Renal pelvis (tissue), 4 donors: Measurements from ENCODE around the gene CDHR2. TPM values are rescaled to one million over a fixed set of nuclear protein-coding genes. Genes with fewer than 3 reads are reported as not detected.

Source experiments
- DNase-seq: peaks from one replicate; pipeline ENCODE4 v3.0.0-alpha.2; 2013
- polyA plus RNA-seq, 3 donors: library from polyadenylated mRNA; unstranded; fragments of 120-200 nt; gene quantifications; one replicate each; pipeline ENCODE4 v1.2.1, GENCODE V29; 2013; ENCODE audit not compliant: insufficient read length in 3 of 3

Gene CDHR2
- polyA plus RNA-seq, 3 donors = 25.0 to 26.1 (median 26.0) TPM

DNA sequence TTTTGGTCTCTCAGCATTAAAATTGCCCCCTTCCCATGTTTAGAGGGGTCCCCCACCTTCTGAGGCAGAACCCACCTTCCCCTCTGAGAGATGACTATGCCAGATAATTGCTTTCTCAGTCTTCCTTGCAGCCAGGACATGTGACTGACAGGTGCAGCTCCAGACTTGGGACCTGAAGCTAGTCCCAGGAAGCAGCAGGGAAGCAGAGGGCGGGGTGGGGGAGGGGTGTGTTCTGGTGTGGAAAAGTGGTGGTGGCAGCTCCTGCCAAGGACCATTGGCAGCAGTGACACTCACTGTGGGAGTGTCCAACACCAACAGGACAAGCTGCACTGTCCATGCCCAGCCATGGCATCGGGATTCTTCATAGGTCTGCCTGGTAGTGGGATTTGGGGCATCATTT lies 83.6 kb downstream of the CDHR2 start:
- DNase-seq = no peak

DNA sequence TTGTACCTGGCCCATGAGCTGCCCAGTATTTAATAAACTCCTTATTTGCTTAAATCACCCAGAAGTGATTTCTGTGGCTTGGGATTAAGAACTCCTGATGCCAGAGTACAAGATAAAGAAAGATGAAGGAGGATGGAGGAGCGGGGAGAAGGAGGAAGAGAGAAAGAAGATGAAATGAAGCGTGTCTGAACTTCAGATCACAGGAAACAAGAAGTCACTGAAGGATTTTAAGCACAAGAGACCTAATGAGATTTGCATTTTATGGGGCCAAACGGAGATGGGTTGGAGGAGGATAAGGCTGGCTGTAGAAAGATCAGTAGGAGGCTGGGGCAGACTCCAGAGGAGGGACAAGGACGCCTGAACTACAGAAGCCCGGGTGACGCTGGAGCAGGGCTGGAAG lies 84.5 kb downstream of the CDHR2 start:
- no peak for DNase-seq

DNA sequence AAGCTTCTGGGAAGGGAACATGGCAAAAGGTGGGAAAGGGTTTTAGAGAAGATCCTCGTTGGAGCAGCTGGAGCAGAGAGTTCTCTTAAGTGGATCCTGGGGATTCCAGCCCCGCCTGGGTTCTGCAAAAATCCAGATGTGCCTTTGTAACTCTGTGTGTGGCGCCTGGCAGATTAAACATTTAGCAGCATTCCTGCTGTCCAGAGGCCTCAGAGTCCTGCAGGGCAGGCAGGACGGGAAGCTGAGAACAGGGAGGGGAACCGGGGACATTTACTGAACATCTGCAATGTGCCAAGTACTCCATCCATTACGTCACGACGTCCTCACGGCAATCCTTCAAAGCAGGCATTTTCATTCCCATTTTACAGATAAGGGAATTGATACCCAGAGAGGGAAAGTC lies 87.3 kb downstream of the CDHR2 start:
- no peak for DNase-seq

DNA sequence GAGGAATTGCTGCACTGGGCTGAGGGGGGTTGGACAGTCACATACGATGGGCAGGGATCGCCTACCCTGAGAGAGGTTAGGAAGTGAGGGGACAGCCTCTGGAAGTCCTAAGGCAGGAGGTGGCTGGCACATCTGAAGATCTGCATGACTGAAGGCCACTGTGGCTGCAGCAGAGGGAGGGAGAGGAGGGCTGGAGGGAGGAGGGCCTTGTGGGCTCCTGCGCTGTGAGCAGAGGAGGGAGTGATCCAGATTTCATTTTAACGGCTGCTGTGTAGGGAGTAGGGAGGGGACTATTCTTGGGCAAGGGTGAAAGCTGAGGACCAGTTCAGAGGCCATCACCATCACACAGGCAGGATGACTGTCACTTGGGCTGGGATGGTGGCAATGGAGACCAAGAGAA lies 88.4 kb downstream of the CDHR2 start:
- no peak for DNase-seq

DNA sequence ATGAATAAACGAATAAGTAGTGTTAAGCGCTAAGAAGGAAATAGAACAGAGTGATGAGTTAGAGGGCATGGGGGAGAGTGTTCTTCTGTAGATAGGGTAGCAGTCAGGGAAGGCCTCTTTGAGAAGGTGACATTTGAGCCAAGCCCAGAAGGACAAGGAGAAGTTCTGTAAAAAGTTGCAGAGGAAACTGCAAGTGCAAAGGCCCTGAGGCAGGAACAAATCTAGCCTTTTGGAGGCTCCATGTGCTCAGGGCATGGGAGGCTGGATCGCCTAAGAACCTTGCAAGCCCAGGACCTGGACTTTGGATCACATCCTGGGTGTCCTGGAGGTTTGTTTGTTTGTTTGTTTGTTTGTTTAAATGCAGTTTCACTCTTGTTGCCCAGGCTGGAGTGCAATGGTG lies 89.3 kb downstream of the CDHR2 start:
- DNase-seq = no peak

DNA sequence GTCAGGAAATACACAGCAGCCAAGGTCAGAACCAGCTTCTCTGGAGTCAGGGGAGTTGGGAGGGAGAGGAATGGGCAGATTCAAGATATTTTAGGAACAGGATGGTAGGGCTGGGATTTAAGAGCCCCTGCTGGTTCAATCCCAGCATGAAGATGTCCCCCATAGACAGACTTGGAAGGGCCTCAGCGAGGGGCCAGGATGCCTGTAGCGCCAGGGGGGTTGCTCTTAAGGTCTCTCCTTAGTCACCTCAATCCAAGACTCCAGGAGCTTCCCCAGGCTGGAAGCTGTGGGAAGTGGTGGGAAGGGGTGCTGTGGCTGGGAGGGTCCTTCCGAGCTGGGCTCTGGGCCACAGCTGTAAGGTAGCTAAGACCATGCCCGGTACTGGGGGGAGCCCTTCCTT lies 90.1 kb downstream of the CDHR2 start:
- no peak for DNase-seq

DNA sequence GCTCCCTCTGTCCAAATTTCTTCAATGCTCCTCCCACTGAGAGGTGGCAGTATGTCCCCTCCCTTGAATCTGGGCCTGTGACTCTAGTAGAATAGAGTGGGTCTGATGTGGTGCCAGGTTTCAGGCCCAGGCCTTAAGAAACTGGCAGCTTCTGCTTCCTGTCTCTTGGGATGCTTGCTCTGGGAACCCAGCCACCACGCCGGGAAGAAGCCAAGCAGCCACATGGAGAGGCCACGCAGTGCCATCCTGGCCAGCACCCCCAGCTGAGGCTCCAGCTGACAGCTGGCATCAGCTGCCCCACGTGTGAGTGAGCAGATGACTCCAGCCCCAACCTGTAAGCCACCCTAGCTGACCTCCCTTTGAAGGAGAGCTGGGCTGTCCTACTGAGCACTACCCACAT lies 90.8 kb downstream of the CDHR2 start:
- no peak for DNase-seq

DNA sequence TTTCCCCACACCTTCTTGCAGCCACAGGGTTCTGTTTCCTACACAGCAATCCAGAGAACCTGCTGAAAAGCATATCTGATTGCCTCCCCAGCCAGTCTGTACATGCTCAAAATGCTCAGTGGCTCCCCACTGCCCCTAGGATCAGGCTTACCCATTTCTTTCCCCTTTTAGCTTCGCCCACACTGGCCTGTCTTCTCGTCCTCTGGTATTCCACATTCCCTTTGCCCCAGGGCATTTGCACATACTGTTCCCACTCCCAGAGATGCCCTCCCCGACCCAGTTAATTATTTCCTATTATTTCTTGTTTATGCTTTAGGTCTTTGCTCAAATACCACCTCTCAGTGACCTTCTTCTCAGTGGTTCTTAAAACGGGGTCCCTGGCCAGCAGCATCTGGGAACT lies 91.5 kb downstream of the CDHR2 start:
- no peak for DNase-seq

DNA sequence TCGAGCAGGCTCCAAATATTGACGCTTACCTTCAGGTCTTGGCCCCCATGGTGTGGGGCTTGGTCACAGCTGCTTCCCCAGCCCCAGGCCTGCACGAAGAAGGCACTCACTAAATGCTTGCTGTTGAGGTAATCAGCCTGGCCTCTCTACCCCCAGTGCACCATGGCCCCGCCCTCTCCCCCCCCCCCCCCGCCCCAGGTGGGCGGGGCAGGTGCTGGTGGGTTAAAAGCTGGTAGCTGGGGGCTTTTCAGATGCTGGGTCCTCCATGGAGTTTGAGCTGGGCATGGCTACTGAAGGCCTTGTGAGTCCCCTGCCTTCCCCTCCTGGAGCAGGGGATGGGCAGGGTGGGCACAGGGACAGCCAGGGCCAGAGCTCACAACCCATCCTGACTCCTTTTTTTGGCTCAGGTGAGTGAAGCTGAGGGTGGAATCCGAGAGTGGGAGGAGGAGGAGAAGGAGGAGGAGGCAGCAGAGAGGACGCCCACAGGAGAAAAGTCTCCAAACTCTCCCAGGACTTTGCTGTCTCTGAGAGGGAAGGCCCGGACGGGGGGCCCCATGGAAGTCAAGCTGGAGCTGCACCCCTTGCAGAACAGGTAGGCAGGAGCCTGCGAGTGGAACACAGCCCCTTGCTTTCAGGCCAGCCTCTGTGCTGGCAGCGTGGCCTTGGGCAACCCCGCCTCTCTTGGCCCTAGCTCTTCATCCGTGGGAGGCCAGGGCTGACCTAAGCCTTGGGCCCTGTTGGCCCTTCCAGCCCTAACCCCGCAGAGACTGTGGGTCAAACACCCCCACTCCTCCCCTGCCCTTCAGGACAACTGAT lies 93.7 kb downstream of the CDHR2 start:
- no peak for DNase-seq

DNA sequence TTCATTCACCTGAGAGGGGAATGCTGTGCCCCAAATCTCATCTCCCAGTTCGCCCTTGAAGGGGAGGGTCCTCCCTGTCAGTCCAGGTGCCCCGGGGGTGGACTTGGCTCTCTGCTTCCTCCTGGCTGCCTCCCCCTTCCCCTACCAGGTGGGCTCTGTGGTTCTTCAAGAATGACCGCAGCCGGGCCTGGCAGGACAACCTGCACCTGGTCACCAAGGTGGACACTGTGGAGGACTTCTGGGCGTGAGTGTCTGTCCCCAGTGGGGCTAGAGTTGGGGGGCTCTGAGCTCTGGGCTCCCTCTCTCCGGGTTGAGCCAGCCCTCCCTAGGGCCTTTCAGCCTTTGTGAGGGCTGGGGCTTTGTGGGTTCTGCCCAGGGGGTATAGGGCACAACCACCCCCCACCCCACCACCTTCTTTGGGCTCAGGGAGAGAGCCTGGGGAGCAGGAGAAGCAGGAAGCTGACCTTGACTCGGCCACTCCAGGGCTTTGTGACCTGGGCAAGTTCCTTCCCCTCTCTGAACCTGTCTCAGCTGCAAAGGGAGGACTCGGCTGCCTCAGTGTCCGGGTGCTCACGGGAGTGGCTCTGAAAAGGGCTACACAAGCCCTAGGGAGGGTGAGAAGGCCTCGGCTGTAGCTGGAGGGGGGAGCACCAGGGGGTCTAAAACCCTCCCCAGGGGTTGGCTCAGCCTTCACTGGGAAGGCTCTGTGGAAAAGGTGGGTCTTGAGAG lies 94.5 kb downstream of the CDHR2 start:
- DNase-seq = no peak

DNA sequence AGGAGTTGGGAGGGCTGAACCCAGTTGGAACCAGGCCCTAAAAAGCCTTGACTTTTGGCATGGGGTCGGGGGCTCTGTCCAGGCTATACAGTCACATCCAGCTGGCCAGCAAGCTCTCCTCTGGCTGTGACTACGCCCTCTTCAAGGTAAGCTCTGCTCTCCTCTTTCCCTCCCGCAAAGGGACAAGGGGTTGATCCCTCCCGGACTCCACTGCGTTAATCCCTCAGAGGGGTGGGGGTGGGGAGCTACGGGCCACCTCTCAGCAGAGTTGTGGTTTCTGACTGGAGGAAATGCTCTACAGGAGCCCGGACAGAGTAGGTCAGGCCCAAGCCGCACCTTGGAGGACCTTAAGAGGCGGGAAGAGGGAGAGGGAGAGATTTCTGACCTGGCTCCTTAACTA lies 95.2 kb downstream of the CDHR2 start:
- no peak for DNase-seq

DNA sequence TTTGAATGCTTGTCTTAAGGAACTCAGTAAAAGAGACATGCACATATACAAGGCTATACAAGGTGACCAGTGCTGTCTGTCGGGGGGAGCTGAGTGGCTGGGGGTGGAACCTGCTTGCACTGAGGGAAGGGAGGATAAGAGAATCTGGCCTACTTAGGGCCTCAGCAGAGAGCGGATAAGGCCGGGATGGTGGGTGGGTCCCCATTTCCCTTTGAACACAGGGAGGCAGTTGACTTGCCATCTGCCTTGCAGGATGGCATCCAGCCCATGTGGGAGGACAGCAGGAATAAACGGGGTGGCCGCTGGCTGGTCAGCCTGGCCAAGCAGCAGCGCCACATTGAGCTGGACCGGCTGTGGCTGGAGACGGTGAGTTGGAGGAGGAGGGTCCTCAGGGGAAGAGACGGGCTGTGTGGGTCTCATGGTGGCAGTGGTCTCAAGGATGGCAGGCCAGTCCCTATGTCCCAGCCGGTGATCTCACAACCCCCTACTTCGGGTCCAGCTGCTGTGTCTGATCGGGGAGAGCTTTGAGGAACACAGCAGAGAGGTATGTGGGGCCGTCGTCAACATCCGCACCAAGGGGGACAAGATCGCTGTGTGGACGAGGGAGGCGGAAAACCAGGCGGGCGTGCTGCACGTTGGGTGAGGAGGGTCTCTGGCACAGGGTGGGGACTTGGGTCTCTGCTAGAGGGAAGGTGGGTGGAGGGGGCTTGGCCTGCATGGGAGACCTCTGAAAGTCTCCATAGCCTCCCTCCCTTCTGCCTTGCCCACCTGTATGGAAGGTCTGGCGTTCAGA lies 95.9 kb downstream of the CDHR2 start:
- DNase-seq = no peak

Other genes starting within 250 kb of the CDHR2 start
- 100 to 1,000 TPM; 134 to 173 (median 157) TPM for gene KIAA1191, start 187.6 kb upstream of the CDHR2 start, polyA plus RNA-seq
- gene ARL10, start 183.9 kb upstream of the CDHR2 start, polyA plus RNA-seq = 10 to 100 TPM in 2 of 3 donors, 1 to 10 TPM in 1; 10.0 to 16.2 (median 14.3) TPM
- 10 to 100 TPM; 31.5 to 37.4 (median 35.8) TPM for gene NOP16, start 160.7 kb upstream of the CDHR2 start, polyA plus RNA-seq
- gene HIGD2A, start 160.6 kb upstream of the CDHR2 start, polyA plus RNA-seq = 100 to 1,000 TPM; 104 to 127 (median 124) TPM
- 10 to 100 TPM; 53.0 to 63.3 (median 55.3) TPM for gene CLTB, start 132.8 kb upstream of the CDHR2 start, polyA plus RNA-seq
- gene FAF2, start 101.0 kb upstream of the CDHR2 start, polyA plus RNA-seq = 10 to 100 TPM; 45.7 to 52.5 (median 48.7) TPM
- gene RNF44, start 11.9 kb upstream of the CDHR2 start, polyA plus RNA-seq = 10 to 100 TPM; 54.6 to 73.4 (median 64.7) TPM
- gene GPRIN1, start 60.8 kb downstream of the CDHR2 start, polyA plus RNA-seq = 1 to 10 TPM; 1.9 to 2.3 (median 2.3) TPM
- under 1 TPM in 1 of 3 donors, not detected in 2; 0.43 TPM for gene SNCB, start 81.2 kb downstream of the CDHR2 start, polyA plus RNA-seq
- under 1 TPM in 2 of 3 donors, not detected in 1; 0.04 to 0.10 TPM for gene EIF4E1B, start 81.3 kb downstream of the CDHR2 start, polyA plus RNA-seq
- gene TSPAN17, start 98.1 kb downstream of the CDHR2 start, polyA plus RNA-seq = 10 to 100 TPM; 30.9 to 39.2 (median 37.1) TPM